GM23248 (cell line): ENCODE results near the gene ADCY7.

ENCODE experiments used
- EZH2 ChIP-seq: fragments of 200-600 bp; sonication (generic); IDR thresholded peaks from 2 replicates; pipeline ENCODE4 v1.6.1; 2018; ENCODE audit warnings: antibody characterized with exemption, mild to moderate bottlenecking; ENCODE audit not compliant: insufficient read depth, poor library complexity, severe bottlenecking
- EZH2phosphoT487 ChIP-seq: fragments of 200-600 bp; sonication (generic); IDR thresholded peaks from 2 replicates; pipeline ENCODE4 v1.6.1; 2018; ENCODE audit warnings: antibody characterized with exemption, moderate library complexity, mild to moderate bottlenecking, low read depth; ENCODE audit not compliant: insufficient read depth

- no peak for TF ChIP-seq EZH2phosphoT487
- no peak for TF ChIP-seq EZH2
Observed at GRCh38 chr16:50313596-50314478, 47.5 kb downstream of the ADCY7 start.
